MM.1S (cell line): ENCODE measurements around the gene ADAM30.

Source experiments
- CTCF ChIP-seq: fragments of 300-600 bp; sonication (generic); IDR thresholded peaks from 2 replicates; pipeline ENCODE4 v1.5.1; 2016; ENCODE audit warnings: antibody characterized with exemption, low read length, mixed read lengths
- EZH2phosphoT487 ChIP-seq: fragments of 300-600 bp; sonication (generic); IDR thresholded peaks from 2 replicates; pipeline ENCODE4 v1.6.1; 2018; ENCODE audit warnings: antibody characterized with exemption, low read length

GRCh38 chr1:119915517-119915916 is 19.2 kb upstream of the ADAM30 start:
- no peak for TF ChIP-seq EZH2phosphoT487
- TF ChIP-seq CTCF, result no peak
